T-helper 2 cell (primary cell): Measurements from ENCODE around the gene C16orf90.

Experiments used
- DNase-seq, 5 experiments: peaks; one replicate each; pipeline versions ENCODE4 v3.0.0 to v3.0.0-alpha.2; 2012 to 2022
- total RNA-seq, 2 donors: gene quantifications; one replicate each; lab custom pipeline; 2026; lab: John Stamatoyannopoulos, UW

Gene C16orf90
- total RNA-seq: 0 reads per million in 2 donors

GRCh38 chr16:3495176-3495575 lies at the start of gene C16orf90:
Gene C16orf90, minus strand, starts transcription at chr16:3495489. Its CDS starts 68 bp downstream, at chr16:3495421.
- no peak for DNase-seq

- DNase-seq: no peak
These were observed 47.5 kb upstream of the C16orf90 start for GRCh38 chr16:3542601-3543373.

- no peak for DNase-seq
These were observed 46.4 kb upstream of the C16orf90 start for GRCh38 chr16:3541527-3542155.

GRCh38 chr16:3538222-3538621 lies 42.9 kb upstream of the C16orf90 start:
- DNase-seq: no peak

GRCh38 chr16:3536851-3537250 lies 41.6 kb upstream of the C16orf90 start:
- no peak for DNase-seq

GRCh38 chr16:3536271-3536731 lies 41.0 kb upstream of the C16orf90 start:
- no peak for DNase-seq

GRCh38 chr16:3534126-3534525 lies 38.8 kb upstream of the C16orf90 start:
- no peak for DNase-seq

GRCh38 chr16:3532741-3533140 lies 37.5 kb upstream of the C16orf90 start:
- DNase-seq: no peak

- DNase-seq: no peak
These were observed 35.2 kb upstream of the C16orf90 start for GRCh38 chr16:3530371-3530914.

- DNase-seq: no peak
These were observed 33.9 kb upstream of the C16orf90 start for GRCh38 chr16:3529175-3529574.

- no peak for DNase-seq
These were observed 33.1 kb upstream of the C16orf90 start for GRCh38 chr16:3528406-3528805.

GRCh38 chr16:3527216-3527829 lies 32.0 kb upstream of the C16orf90 start:
- DNase-seq: peak in 3 of 5 experiments; percentile 10 to 38 (median 35)

GRCh38 chr16:3525951-3526350 lies 30.7 kb upstream of the C16orf90 start:
- no peak for DNase-seq

- DNase-seq: no peak
These were observed 28.0 kb upstream of the C16orf90 start for GRCh38 chr16:3523281-3523680.

- no peak for DNase-seq
These were observed 25.6 kb upstream of the C16orf90 start for GRCh38 chr16:3520841-3521240.

- no peak for DNase-seq
These were observed 25.1 kb upstream of the C16orf90 start for GRCh38 chr16:3520413-3520812.

GRCh38 chr16:3519581-3519980 lies 24.3 kb upstream of the C16orf90 start:
- no peak for DNase-seq

- DNase-seq: no peak
These were observed 23.7 kb upstream of the C16orf90 start for GRCh38 chr16:3518986-3519348.

- no peak for DNase-seq
These were observed 23.1 kb upstream of the C16orf90 start for GRCh38 chr16:3518292-3518985.

GRCh38 chr16:3515897-3516296 lies 20.6 kb upstream of the C16orf90 start:
- no peak for DNase-seq

GRCh38 chr16:3514621-3515020 lies 19.3 kb upstream of the C16orf90 start:
- DNase-seq: no peak

- DNase-seq: peak in 1 of 5 experiments; percentile 30
These were observed 18.7 kb upstream of the C16orf90 start for GRCh38 chr16:3513892-3514583.
